ENCODE measurements around the gene KAT8. TPM values are rescaled to one million over a fixed set of nuclear protein-coding genes. Genes with fewer than 3 reads are reported as not detected.

KAT8 gene
- total and polyA plus RNA-seq, 2 of the 13 experiments (the other 11 are each of a cell fraction or from before 2014, with no cell fraction given): 79.0 to 84.2 TPM

GRCh38 chr16:31083981-31084380, 33.5 kb upstream of the KAT8 start:
- H3K9me3 ChIP-seq (ENCODE audit: low read length): no peaks in the 10 kb centered on the region
- H3K4me1 ChIP-seq (ENCODE audit: insufficient read depth, low read length): no peaks in the 10 kb centered on the region
- H3K27ac ChIP-seq (ENCODE audit: extremely low read length, insufficient read depth, low read length): no peak overlapping the region
- peaks cover 18 to 23% of the 10 kb centered on the region in 2 experiments for H3K36me3 ChIP-seq (replicated peaks in 1 of 2; ENCODE audit: control insufficient read depth in 1 of 2, insufficient read depth in 2 of 2, low read length in 2 of 2)
- H3K27me3 ChIP-seq (ENCODE audit: control insufficient read depth in 1 of 2, insufficient read depth in 2 of 2, low read length in 2 of 2): no peaks in the 10 kb centered on the region
- TF ChIP-seq, protein P1, sequence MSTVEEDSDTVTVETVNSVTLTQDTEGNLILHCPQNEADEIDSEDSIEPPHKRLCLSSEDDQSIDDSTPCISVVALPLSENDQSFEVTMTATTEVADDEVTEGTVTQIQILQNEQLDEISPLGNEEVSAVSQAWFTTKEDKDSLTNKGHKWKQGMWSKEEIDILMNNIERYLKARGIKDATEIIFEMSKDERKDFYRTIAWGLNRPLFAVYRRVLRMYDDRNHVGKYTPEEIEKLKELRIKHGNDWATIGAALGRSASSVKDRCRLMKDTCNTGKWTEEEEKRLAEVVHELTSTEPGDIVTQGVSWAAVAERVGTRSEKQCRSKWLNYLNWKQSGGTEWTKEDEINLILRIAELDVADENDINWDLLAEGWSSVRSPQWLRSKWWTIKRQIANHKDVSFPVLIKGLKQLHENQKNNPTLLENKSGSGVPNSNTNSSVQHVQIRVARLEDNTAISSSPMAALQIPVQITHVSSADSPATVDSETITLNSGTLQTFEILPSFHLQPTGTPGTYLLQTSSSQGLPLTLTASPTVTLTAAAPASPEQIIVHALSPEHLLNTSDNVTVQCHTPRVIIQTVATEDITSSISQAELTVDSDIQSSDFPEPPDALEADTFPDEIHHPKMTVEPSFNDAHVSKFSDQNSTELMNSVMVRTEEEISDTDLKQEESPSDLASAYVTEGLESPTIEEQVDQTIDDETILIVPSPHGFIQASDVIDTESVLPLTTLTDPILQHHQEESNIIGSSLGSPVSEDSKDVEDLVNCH (CRISPR knock-in tag; IDR thresholded peaks at IDR 0.05): no peak
- TF ChIP-seq AGO2 (optimal IDR thresholded peaks at IDR 0.05; ENCODE audit: low read depth, low read length) (peak; percentile 41), RBFOX2 (IDR thresholded peaks at IDR 0.05; ENCODE audit: low read depth, low read length) (0 out of 2 replicates have a peak, but pooled peaks have one; percentile 24), AGO1 (IDR thresholded peaks at IDR 0.05; ENCODE audit: low read depth, low read length, poor library complexity, severe bottlenecking) (peak; percentile 1)
- BruUV-seq (replicated peaks): no TSS peak
- no peaks in the 10 kb centered on the region for H3K79me2 ChIP-seq (ENCODE audit: insufficient read depth, low read length)
- in situ Hi-C loops (cut with HindIII; ENCODE audit: extremely low pct_ligation_motif_present, low pct_unique_long_range_greater_than_20kb): no loop called here
- DNase-seq (ENCODE audit: low spot score): no peak
- POLR2A ChIA-PET: interaction anchor here (1.1 to 3.3 kb wide), 2 partner anchors 8 to 10 kb away, joined by 3 to 17 read pairs; partner anchors contain the start of genes ZNF646 and ZNF668
- no peak overlapping the region for H3K4me2 ChIP-seq (ENCODE audit: low read depth, low read length)
- no peak overlapping the region for H3K9ac ChIP-seq (ENCODE audit: insufficient read depth, low read depth, low read length)
- 96% methylated on average over 4 of the region's 13 CpGs for WGBS (ENCODE audit: low lambda C conversion rate)
- ATAC-seq: no peak; the same call in 2 of the 3 replicates
- no peaks in the 10 kb centered on the region; the same call in 1 of the 2 replicates for H4K20me1 ChIP-seq (ENCODE audit: insufficient read depth, low read length)
- intact Hi-C loops (cut with micrococcal nuclease; ENCODE audit: unreplicated experiment): no loop called here
- no peak overlapping the region for H3K4me3 ChIP-seq (replicated peaks in 1 of 3; ENCODE audit: insufficient read depth in 1 of 3, low read depth in 2 of 3, low read length in 3 of 3)
- CTCF ChIA-PET (ENCODE audit: low intra/inter-chr PET ratio, low total read pairs): no interaction called here
- H2AFZ ChIP-seq (ENCODE audit: low read length): no peak overlapping the region
- FAIRE-seq: no peak

Measured in HepG2 (cell line).